ENCODE results near the gene CEP131.
A peak's percentile ranks its signal among the peaks of the same experiment; 100 is the strongest.
"Not testable (repeated sequence)": the region's sequence is repeated elsewhere in the genome, so short reads cannot be mapped to it uniquely, and the experiment has no call there.

Gene CEP131

GRCh38 chr17:81229666-81229920 is 6.8 kb upstream of the CEP131 start:
- no peaks in the 10 kb centered on the region for H3K36me3 ChIP-seq (ENCODE audit: control insufficient read depth, insufficient read depth, low read length)
- no peak overlapping the region for H3K27ac ChIP-seq
- no peak overlapping the region for H3K9ac ChIP-seq
- H3K4me1 ChIP-seq: no peaks in the 10 kb centered on the region
- H3K4me2 ChIP-seq (ENCODE audit: low read length): no peak overlapping the region
- TF ChIP-seq CTCF (IDR thresholded peaks at IDR 0.05): no peak
- H3K79me2 ChIP-seq: no peaks in the 10 kb centered on the region
- no peak overlapping the region for H3K4me3 ChIP-seq (ENCODE audit: low read depth, low read length)
- H3K27me3 ChIP-seq (ENCODE audit: control insufficient read depth, insufficient read depth, low read length): no peaks in the 10 kb centered on the region
- H2AFZ ChIP-seq: no peak overlapping the region
- no peaks in the 10 kb centered on the region for H3K9me3 ChIP-seq (ENCODE audit: control insufficient read depth, low read length)

- no peaks in the 10 kb centered on the region for H3K9me3 ChIP-seq (ENCODE audit: control insufficient read depth, low read length)
- no peaks in the 10 kb centered on the region for H3K79me2 ChIP-seq
- H3K27me3 ChIP-seq (ENCODE audit: control insufficient read depth, insufficient read depth, low read length): no peaks in the 10 kb centered on the region
- H3K9ac ChIP-seq: no peak overlapping the region
- no peaks in the 10 kb centered on the region for H3K36me3 ChIP-seq (ENCODE audit: control insufficient read depth, insufficient read depth, low read length)
- no peak overlapping the region for H3K4me2 ChIP-seq (ENCODE audit: low read length)
- H3K4me1 ChIP-seq: no peaks in the 10 kb centered on the region
- H2AFZ ChIP-seq: no peak overlapping the region
- no peak for TF ChIP-seq CTCF (IDR thresholded peaks at IDR 0.05)
- no peak overlapping the region for H3K4me3 ChIP-seq (ENCODE audit: low read depth, low read length)
- no peak overlapping the region for H3K27ac ChIP-seq
Observed at GRCh38 chr17:81228834-81229665, 6.3 kb upstream of the CEP131 start.

- H3K4me2 ChIP-seq (ENCODE audit: low read length): no peak overlapping the region
- no peak overlapping the region for H3K27ac ChIP-seq
- no peaks in the 10 kb centered on the region for H3K36me3 ChIP-seq (ENCODE audit: control insufficient read depth, insufficient read depth, low read length)
Observed at GRCh38 chr17:81228420-81228819, 5.7 kb upstream of the CEP131 start.

GRCh38 chr17:81227630-81228029 is 4.9 kb upstream of the CEP131 start:
- H3K27ac ChIP-seq; H3K9ac ChIP-seq; H3K27me3 ChIP-seq (ENCODE audit: control insufficient read depth, insufficient read depth, low read length); H3K4me3 ChIP-seq (ENCODE audit: low read depth, low read length); H3K4me2 ChIP-seq (ENCODE audit: low read length); H3K4me1 ChIP-seq; H3K9me3 ChIP-seq (ENCODE audit: control insufficient read depth, low read length); H3K79me2 ChIP-seq; H3K36me3 ChIP-seq (ENCODE audit: control insufficient read depth, insufficient read depth, low read length); H2AFZ ChIP-seq: not testable (repeated sequence)

More at GRCh38 chr17:81228420-81228819, 5.7 kb upstream of the CEP131 start:
- no peak overlapping the region for H3K4me3 ChIP-seq (ENCODE audit: low read depth, low read length)
- no peak overlapping the region for H3K9ac ChIP-seq
- TF ChIP-seq CTCF (IDR thresholded peaks at IDR 0.05): no peak
- H2AFZ ChIP-seq: no peak overlapping the region
- H3K4me1 ChIP-seq: no peaks in the 10 kb centered on the region
- no peaks in the 10 kb centered on the region for H3K9me3 ChIP-seq (ENCODE audit: control insufficient read depth, low read length)
- no peaks in the 10 kb centered on the region for H3K27me3 ChIP-seq (ENCODE audit: control insufficient read depth, insufficient read depth, low read length)
- no peaks in the 10 kb centered on the region for H3K79me2 ChIP-seq

- Histone ChIP-seq H3K79me2 (peaks cover 11% of the 10 kb centered on the region), H3K4me3 (ENCODE audit: low read depth, low read length) (peak overlapping the region; percentile 41), H3K27me3 (ENCODE audit: control insufficient read depth, insufficient read depth, low read length) (no peaks in the 10 kb centered on the region), H3K9ac (no peak overlapping the region), H3K4me1 (peaks cover 4% of the 10 kb centered on the region), H3K9me3 (ENCODE audit: control insufficient read depth, low read length) (no peaks in the 10 kb centered on the region), H3K36me3 (ENCODE audit: control insufficient read depth, insufficient read depth, low read length) (no peaks in the 10 kb centered on the region), H3K27ac (no peak overlapping the region), H3K4me2 (ENCODE audit: low read length) (peak overlapping the region; percentile 68), H2AFZ (peak overlapping the region; percentile 96)
- no peak for TF ChIP-seq CTCF (IDR thresholded peaks at IDR 0.05)
Observed at GRCh38 chr17:81223762-81224130, 981 bp upstream of the CEP131 start.

All from parathyroid adenoma (tissue), 2 donors.